ENCODE data around the gene FEZF1. TPM values are rescaled to one million over a fixed set of nuclear protein-coding genes. Genes with fewer than 3 reads are reported as not detected.

FEZF1 gene
- total RNA-seq, 1 donor from 2014 or later, result not detected

- Histone ChIP-seq H3K36me3 (ENCODE audit: control insufficient read depth in 3 of 3, insufficient read depth in 3 of 3, low read length in 3 of 3) (no peaks in the 10 kb centered on the region), H3K9me3 (ENCODE audit: control insufficient read depth in 3 of 3, low read length in 3 of 3) (no peaks in the 10 kb centered on the region), H3K27me3 (ENCODE audit: control insufficient read depth in 3 of 3, insufficient read depth in 3 of 3, low read length in 3 of 3) (no peaks in the 10 kb centered on the region), H3K9ac (ENCODE audit: low read depth in 1 of 3, low read length in 3 of 3) (no peak overlapping the region), H3K4me1 (ENCODE audit: control insufficient read depth in 3 of 3, insufficient read depth in 3 of 3, low read length in 3 of 3) (no peaks in the 10 kb centered on the region), H3K4me3 (ENCODE audit: low read length in 3 of 3) (no peak overlapping the region), H3K27ac (ENCODE audit: low read depth, low read length) (no peak overlapping the region)
Measured at GRCh38 chr7:122327969-122328368, 23.4 kb upstream of the FEZF1 start.

DNA sequence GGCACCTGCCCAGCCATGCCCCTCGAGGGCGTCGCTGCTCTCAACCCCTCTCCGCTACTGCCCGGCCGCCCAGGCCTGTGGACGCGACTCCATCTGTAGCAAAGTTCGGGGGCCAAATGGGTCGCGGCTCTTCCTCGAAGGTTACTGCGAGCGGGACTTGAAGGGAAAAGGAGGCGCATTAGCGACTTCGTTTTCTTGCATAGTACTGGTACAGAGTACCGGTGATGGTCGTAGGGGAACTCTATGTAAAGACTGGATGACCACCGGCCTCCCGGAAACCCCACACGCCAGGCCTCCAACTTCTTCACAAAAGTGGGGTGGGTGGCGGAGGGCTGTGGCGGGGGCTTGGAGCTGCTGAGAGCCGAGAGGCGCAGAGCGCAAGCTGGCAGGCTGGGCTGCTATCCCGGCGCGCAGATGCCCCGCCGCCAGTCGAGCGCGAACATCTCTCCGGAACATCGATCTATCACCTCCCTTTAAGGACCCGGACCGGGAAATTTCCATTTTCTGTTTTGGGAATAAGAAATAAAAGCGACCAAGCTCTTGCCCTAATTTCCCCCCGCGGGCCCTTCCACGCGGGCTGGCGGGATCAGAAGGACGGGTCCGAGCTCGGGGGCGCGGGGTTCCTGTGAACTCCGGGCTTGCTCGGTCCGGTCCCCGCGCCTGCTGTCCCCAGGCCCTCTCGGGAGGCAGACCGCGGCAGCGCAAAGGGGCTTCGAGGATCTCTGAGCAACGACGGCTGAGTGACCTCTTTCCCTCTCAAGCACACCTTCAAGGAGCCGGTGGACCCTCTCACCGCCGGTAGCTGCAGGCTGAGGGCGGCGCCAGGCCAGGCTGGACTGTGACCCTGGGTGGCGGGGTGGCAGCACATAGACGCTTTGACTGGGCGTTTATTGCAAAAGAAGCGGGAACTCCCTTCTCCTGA lies 12.2 kb upstream of the FEZF1 start:
- peaks cover 43 to 53% (median 44%) of the 10 kb centered on the region in 3 donors for H3K27me3 ChIP-seq (ENCODE audit: control insufficient read depth in 3 of 3, insufficient read depth in 3 of 3, low read length in 3 of 3)
- no peak overlapping the region for H3K27ac ChIP-seq (ENCODE audit: low read depth, low read length)
- H3K4me3 ChIP-seq (ENCODE audit: low read length in 3 of 3), result no peak overlapping the region
- no peaks in the 10 kb centered on the region for H3K9me3 ChIP-seq (ENCODE audit: control insufficient read depth in 3 of 3, low read length in 3 of 3)
- peaks cover 3 to 9% (median 7%) of the 10 kb centered on the region in 3 donors for H3K4me1 ChIP-seq (ENCODE audit: control insufficient read depth in 3 of 3, insufficient read depth in 3 of 3, low read length in 3 of 3)
- H3K36me3 ChIP-seq (ENCODE audit: control insufficient read depth in 3 of 3, insufficient read depth in 3 of 3, low read length in 3 of 3), result no peaks in the 10 kb centered on the region
- H3K9ac ChIP-seq (ENCODE audit: low read depth in 1 of 3, low read length in 3 of 3), result no peak overlapping the region

- H3K9me3 ChIP-seq (ENCODE audit: control insufficient read depth in 3 of 3, low read length in 3 of 3), result no peaks in the 10 kb centered on the region
- H3K4me1 ChIP-seq (ENCODE audit: control insufficient read depth in 3 of 3, insufficient read depth in 3 of 3, low read length in 3 of 3), result peaks cover 3 to 9% (median 7%) of the 10 kb centered on the region in 3 donors
- H3K4me3 ChIP-seq (ENCODE audit: low read length in 3 of 3), result no peak overlapping the region
- no peak overlapping the region for H3K9ac ChIP-seq (ENCODE audit: low read depth in 1 of 3, low read length in 3 of 3)
- peaks cover 51 to 63% (median 54%) of the 10 kb centered on the region in 3 donors for H3K27me3 ChIP-seq (ENCODE audit: control insufficient read depth in 3 of 3, insufficient read depth in 3 of 3, low read length in 3 of 3)
- H3K36me3 ChIP-seq (ENCODE audit: control insufficient read depth in 3 of 3, insufficient read depth in 3 of 3, low read length in 3 of 3), result no peaks in the 10 kb centered on the region
- no peak overlapping the region for H3K27ac ChIP-seq (ENCODE audit: low read depth, low read length)
Measured at GRCh38 chr7:122315507-122316466, 11.2 kb upstream of the FEZF1 start.

DNA sequence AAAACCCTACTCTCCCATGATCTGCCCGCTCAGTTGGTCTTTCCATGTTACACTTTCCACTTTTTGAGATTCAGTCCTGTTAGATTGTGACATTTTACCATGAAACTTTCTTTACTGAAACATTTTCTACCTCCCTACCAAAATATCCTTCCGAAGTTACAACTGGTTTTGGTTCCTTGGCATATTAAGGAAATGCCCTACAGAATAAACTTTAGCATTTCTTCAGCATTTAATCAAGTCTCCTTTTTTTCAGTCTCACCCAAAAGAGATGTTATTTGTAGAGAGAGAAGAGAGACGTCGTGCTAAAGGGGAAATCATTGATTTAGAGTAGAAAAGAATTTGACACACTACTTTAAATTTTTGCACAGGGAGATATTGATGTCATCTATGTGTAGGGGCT lies 9.7 kb upstream of the FEZF1 start:
- Histone ChIP-seq H3K4me1 (ENCODE audit: control insufficient read depth in 3 of 3, insufficient read depth in 3 of 3, low read length in 3 of 3) (peaks cover 3 to 12% (median 12%) of the 10 kb centered on the region in 3 donors), H3K9ac (ENCODE audit: low read depth in 1 of 3, low read length in 3 of 3) (no peak overlapping the region), H3K27me3 (ENCODE audit: control insufficient read depth in 3 of 3, insufficient read depth in 3 of 3, low read length in 3 of 3) (peaks cover 64 to 78% (median 67%) of the 10 kb centered on the region in 3 donors)

GRCh38 chr7:122312789-122313188 lies 8.2 kb upstream of the FEZF1 start:
- Histone ChIP-seq H3K9ac (ENCODE audit: low read depth in 1 of 3, low read length in 3 of 3) (no peak overlapping the region), H3K4me1 (ENCODE audit: control insufficient read depth in 3 of 3, insufficient read depth in 3 of 3, low read length in 3 of 3) (peaks cover 3 to 12% (median 12%) of the 10 kb centered on the region in 3 donors), H3K9me3 (ENCODE audit: control insufficient read depth in 3 of 3, low read length in 3 of 3) (no peaks in the 10 kb centered on the region), H3K27me3 (ENCODE audit: control insufficient read depth in 3 of 3, insufficient read depth in 3 of 3, low read length in 3 of 3) (peaks cover 67 to 81% (median 79%) of the 10 kb centered on the region in 3 donors), H3K27ac (ENCODE audit: low read depth, low read length) (no peak overlapping the region), H3K36me3 (ENCODE audit: control insufficient read depth in 3 of 3, insufficient read depth in 3 of 3, low read length in 3 of 3) (no peaks in the 10 kb centered on the region), H3K4me3 (ENCODE audit: low read length in 3 of 3) (no peak overlapping the region)

More for the DNA sequence above, 9.7 kb upstream of the FEZF1 start:
- no peak overlapping the region for H3K4me3 ChIP-seq (ENCODE audit: low read length in 3 of 3)
- H3K27ac ChIP-seq (ENCODE audit: low read depth, low read length), result no peak overlapping the region
- H3K36me3 ChIP-seq (ENCODE audit: control insufficient read depth in 3 of 3, insufficient read depth in 3 of 3, low read length in 3 of 3), result no peaks in the 10 kb centered on the region
- no peaks in the 10 kb centered on the region for H3K9me3 ChIP-seq (ENCODE audit: control insufficient read depth in 3 of 3, low read length in 3 of 3)

DNA sequence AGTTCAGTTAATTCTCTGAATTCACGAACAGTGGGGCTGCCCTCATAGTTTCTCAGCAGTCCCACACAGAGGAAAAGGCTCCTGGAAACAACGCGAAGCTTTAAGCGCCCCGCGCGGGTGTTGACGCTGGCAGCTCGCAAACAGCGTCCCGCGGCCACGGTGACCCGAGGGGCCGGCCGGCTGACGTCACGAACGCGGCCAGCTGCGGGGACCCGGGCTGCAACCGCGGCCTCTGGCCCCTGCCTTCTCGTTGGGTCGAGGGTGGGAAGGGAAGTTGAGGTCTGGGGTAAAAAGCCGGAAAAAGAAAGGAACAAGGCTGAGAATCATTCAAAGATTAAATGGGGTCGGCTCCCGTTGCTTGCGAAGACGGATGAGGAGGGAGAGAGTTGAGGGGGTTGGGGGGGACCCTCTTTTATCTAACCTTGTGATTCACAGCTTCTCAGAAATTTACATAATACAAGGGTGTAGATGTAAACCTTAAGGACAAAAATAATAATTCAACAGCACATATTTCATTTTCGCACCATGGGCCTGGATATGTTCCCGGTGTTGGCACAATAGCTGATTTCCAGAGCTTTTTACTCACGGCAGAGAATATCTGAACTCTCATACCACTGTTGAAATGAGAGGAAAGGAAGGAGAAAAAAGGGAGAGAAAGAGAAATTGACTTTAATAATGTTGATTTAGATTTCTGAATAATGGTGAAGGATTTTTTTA lies 7.3 kb upstream of the FEZF1 start:
- peaks cover 3 to 12% (median 12%) of the 10 kb centered on the region in 3 donors for H3K4me1 ChIP-seq (ENCODE audit: control insufficient read depth in 3 of 3, insufficient read depth in 3 of 3, low read length in 3 of 3)
- H3K27me3 ChIP-seq (ENCODE audit: control insufficient read depth in 3 of 3, insufficient read depth in 3 of 3, low read length in 3 of 3), result peaks cover 70 to 85% (median 83%) of the 10 kb centered on the region in 3 donors
- H3K36me3 ChIP-seq (ENCODE audit: control insufficient read depth in 3 of 3, insufficient read depth in 3 of 3, low read length in 3 of 3), result no peaks in the 10 kb centered on the region
- no peak overlapping the region for H3K9ac ChIP-seq (ENCODE audit: low read depth in 1 of 3, low read length in 3 of 3)
- no peak overlapping the region for H3K4me3 ChIP-seq (ENCODE audit: low read length in 3 of 3)
- no peak overlapping the region for H3K27ac ChIP-seq (ENCODE audit: low read depth, low read length)
- no peaks in the 10 kb centered on the region for H3K9me3 ChIP-seq (ENCODE audit: control insufficient read depth in 3 of 3, low read length in 3 of 3)

- no peak overlapping the region for H3K9ac ChIP-seq (ENCODE audit: low read depth in 1 of 3, low read length in 3 of 3)
- peaks cover 71 to 85% (median 83%) of the 10 kb centered on the region in 3 donors for H3K27me3 ChIP-seq (ENCODE audit: control insufficient read depth in 3 of 3, insufficient read depth in 3 of 3, low read length in 3 of 3)
- H3K36me3 ChIP-seq (ENCODE audit: control insufficient read depth in 3 of 3, insufficient read depth in 3 of 3, low read length in 3 of 3), result no peaks in the 10 kb centered on the region
- peaks cover 2 to 15% (median 12%) of the 10 kb centered on the region in 3 donors for H3K4me1 ChIP-seq (ENCODE audit: control insufficient read depth in 3 of 3, insufficient read depth in 3 of 3, low read length in 3 of 3)
- no peak overlapping the region for H3K4me3 ChIP-seq (ENCODE audit: low read length in 3 of 3)
- no peak overlapping the region for H3K27ac ChIP-seq (ENCODE audit: low read depth, low read length)
- H3K9me3 ChIP-seq (ENCODE audit: control insufficient read depth in 3 of 3, low read length in 3 of 3), result no peaks in the 10 kb centered on the region
Measured at GRCh38 chr7:122311050-122311700, 6.6 kb upstream of the FEZF1 start.

GRCh38 chr7:122310119-122311021 lies 5.8 kb upstream of the FEZF1 start:
- peaks cover 10 to 22% (median 18%) of the 10 kb centered on the region in 3 donors for H3K4me1 ChIP-seq (ENCODE audit: control insufficient read depth in 3 of 3, insufficient read depth in 3 of 3, low read length in 3 of 3)
- no peak overlapping the region for H3K27ac ChIP-seq (ENCODE audit: low read depth, low read length)
- H3K9me3 ChIP-seq (ENCODE audit: control insufficient read depth in 3 of 3, low read length in 3 of 3), result no peaks in the 10 kb centered on the region
- H3K4me3 ChIP-seq (ENCODE audit: low read length in 3 of 3), result peak overlapping the region; percentile 36 to 48 (median 46)
- H3K27me3 ChIP-seq (ENCODE audit: control insufficient read depth in 3 of 3, insufficient read depth in 3 of 3, low read length in 3 of 3), result peaks cover 71 to 85% (median 83%) of the 10 kb centered on the region in 3 donors
- H3K36me3 ChIP-seq (ENCODE audit: control insufficient read depth in 3 of 3, insufficient read depth in 3 of 3, low read length in 3 of 3), result no peaks in the 10 kb centered on the region
- peak overlapping the region in 1 of 3 donors; percentile 34 for H3K9ac ChIP-seq (ENCODE audit: low read depth in 1 of 3, low read length in 3 of 3)

Data from skeletal muscle tissue (tissue), 4 donors.